OCI-M2 (cell line): Measurements from ENCODE around the gene ABCB8.

Experiments
- DNase-seq: peaks from one replicate; lab custom pipeline; 2025; ENCODE audit not compliant: unreplicated experiment; lab: John Stamatoyannopoulos, UW

ABCB8 gene

DNA sequence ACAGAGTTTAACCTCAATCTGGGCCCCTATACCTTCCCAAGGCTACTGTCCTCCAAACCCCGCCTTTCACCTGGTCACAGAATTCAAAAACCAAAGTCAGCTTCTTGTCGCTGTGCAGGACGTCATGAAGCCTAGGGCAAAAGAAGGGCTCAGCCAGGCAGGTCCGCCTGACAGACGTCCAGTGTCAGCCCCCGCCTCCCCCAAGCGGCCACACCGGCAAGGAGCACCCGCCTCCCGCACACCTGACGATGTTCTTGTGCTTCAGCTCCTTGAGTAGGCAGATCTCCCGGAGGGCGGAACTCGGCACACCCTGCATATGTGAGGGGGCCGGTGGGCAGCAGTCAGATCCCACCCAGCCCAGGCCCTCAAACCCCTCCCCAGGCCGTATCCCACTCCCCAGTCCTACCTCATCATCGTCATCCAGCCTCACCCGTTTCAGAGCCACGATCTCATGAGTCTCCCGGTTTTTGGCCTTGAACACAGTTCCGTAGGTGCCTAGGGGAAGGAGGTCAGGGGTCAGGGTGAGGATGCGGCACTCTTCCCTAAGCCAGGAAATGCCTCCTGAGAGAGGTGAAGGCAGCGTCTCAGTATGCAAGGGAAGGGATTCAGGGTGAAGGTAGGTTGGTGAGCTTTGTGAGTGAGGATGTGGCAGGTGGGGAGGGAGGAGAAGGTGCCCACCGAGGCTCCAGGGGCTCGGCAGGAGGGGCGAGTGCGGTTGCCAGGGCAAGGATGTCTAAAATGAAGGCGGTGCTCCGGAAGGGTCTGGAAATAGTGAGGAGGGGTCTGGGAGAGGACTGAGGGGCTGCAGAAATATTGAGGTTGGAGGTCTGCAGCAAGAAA is 28.6 kb downstream of the ABCB8 start:
- DNase-seq: no peak

DNA sequence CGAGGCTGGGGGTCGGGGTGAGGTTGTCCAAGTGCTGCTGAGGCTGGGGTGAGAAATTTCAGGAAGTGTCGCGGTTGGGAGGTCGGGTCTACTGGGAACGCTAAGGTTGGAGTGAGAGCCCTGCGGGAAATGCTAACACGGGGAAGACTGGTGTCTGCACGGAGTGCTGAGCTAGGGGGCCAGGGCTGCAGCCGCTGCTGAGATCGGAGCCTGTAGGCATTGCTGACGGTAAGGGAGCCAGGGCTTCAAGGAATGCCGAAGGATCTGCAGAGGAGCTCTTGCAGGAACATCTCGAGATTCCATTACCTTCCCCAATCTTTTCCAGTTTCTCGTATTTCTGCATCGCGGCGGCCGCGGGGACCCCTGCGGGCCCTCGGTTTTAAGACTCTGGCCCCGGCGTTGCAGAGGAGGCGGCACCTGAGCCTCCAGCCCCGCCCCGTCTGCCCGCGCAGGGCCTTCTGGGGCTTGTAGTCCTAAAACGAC is 29.3 kb downstream of the ABCB8 start, which contains the start of gene CDK5:
CDK5 (minus strand) TSS at position 392 of the 483 bp plus-strand sequence; CDS start at position 343, 49 bp downstream.
- no peak for DNase-seq

GRCh38 chr7:151057989-151058780 is 29.9 kb downstream of the ABCB8 start:
- DNase-seq: peak; percentile 98

GRCh38 chr7:151058781-151059366 is 30.6 kb downstream of the ABCB8 start:
- DNase-seq: no peak

GRCh38 chr7:151059367-151060112 is 31.3 kb downstream of the ABCB8 start, which contains the start of gene SLC4A2:
Gene SLC4A2 (plus strand): TSS chr7:151059589. CDS start chr7:151061988, 2,399 bp downstream.
- DNase-seq: no peak

DNA sequence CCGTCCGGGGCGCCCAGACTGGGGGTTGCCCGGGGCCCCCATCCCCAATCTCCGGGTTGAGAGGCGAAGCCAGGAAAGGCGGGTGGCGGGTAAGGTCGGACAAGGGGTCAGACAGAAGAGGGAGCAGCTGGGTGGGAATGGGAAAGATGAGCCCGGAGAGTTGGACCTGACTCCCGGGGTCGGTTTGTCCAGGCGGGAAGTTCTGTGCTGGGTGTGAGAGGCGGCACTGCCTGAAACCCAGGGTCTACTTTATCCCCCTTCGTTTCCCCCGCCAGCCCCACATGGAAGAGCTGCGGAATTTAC is 31.8 kb downstream of the ABCB8 start:
- no peak for DNase-seq

DNA sequence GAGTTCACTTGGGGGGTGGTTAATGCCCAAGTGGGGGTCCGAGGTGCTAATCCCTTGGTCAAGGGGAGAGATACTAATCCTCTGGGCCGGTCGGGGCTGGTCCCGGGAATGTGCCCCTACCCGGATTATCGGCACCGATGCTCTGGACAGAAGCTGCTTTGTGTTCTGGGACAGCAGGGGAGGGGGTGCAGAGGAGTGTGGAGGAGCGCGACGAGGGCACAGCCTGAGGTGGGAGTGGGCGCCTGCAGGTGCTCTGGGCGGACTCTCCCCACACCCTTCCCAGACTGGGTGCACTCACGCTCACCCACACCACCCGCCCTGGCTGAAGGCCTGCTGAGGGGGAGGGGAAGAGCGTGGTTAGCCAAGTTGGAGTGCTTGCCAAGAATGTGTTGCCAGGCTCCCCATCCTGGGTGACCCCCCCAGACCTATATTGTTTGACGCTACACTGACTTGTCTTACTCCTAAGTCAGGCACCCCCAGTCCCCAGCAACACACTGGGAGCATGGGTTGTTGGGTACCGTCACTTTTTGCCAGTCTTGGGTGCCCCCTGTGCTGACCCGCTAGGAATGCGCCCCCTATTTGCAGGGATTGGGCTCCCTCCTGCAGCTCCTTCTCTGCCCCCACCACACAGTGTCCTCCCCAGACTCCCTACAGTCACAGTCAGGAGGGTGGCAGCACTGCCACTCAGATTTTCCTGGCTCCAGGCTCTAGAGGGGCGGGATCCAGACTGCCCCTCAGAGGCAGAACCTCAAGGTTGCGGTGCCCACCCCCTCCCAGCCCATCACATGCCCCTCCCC is 32.4 kb downstream of the ABCB8 start:
- DNase-seq: no peak

- DNase-seq: no peak
These were observed 33.2 kb downstream of the ABCB8 start for GRCh38 chr7:151061213-151062110.

- no peak for DNase-seq
These were observed 33.8 kb downstream of the ABCB8 start for GRCh38 chr7:151062111-151062398.

- no peak for DNase-seq
These were observed 34.4 kb downstream of the ABCB8 start for GRCh38 chr7:151062399-151063211.

GRCh38 chr7:151063212-151063561 is 34.9 kb downstream of the ABCB8 start:
- DNase-seq: no peak

GRCh38 chr7:151064454-151064853 is 36.2 kb downstream of the ABCB8 start:
- no peak for DNase-seq

DNA sequence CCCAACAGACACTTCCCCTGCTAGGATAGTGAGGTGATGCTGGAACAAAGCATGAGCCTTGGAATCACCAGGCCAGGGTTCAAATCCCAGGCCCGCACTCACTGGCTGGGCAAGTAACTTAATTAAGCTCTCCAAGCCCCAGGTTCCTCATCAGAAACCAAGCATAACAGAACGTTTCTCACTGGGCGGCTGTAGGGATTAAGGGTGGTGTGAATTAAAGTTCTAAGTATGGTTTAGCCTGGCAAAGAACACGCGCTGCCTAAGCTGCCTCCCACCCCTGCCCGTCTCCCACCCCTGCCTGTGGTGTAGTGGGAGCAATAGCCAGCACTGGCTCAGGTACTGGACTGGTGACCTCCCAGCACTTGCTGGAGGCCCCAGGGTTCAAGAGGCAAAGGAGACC is 36.7 kb downstream of the ABCB8 start:
- no peak for DNase-seq

- DNase-seq: no peak
These were observed 37.3 kb downstream of the ABCB8 start for GRCh38 chr7:151065516-151065915.

DNA sequence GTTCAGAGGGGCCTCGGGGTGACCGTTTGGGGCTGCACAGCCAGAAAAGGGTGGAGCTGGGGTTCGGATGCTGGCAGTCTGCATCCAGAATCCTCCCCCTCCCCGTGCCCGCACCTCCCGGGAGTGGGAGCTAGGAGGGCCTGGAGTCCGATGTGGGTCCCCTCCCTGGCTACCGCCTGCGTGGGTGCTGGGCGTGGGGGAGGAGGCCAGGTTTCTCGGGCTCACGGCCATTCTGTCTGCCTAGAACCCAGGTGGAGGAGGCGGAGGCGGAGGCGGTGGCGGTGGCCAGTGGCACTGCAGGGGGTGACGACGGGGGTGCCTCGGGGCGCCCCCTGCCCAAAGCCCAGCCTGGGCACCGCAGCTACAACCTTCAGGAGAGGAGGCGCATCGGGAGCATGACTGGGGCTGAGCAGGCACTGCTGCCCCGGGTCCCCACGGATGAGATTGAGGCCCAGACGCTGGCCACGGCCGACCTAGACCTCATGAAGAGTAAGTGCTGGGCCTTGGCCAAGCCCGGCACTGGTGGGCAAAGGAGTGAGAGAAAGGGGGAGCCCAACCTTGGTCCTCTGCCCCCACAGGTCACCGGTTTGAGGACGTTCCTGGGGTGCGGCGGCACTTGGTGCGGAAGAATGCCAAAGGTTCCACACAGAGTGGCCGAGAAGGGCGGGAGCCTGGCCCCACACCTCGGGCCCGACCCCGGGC is 38.2 kb downstream of the ABCB8 start:
- DNase-seq: no peak

GRCh38 chr7:151068069-151068773 is 40.0 kb downstream of the ABCB8 start:
- no peak for DNase-seq

GRCh38 chr7:151069841-151070573 is 41.8 kb downstream of the ABCB8 start:
- no peak for DNase-seq
